LNCaP clone FGC (cell line): ENCODE results near the gene KIF6.

Experiments used
- DNase-seq: peaks from one replicate; pipeline ENCODE4 v3.0.0-alpha.2; 2011; ENCODE audit warnings: low read depth
- H3K4me3 ChIP-seq: 2 replicates; pipeline ENCODE4 v1.5.1; 2011; ENCODE audit warnings: mild to moderate bottlenecking, low read depth, low read length, control low read depth
- CTCF ChIP-seq: IDR thresholded peaks from 2 replicates; pipeline ENCODE4 v1.5.1; 2012; ENCODE audit warnings: mild to moderate bottlenecking; ENCODE audit not compliant: control insufficient read depth, insufficient read depth; ENCODE audit errors: extremely low read depth

KIF6 gene

GRCh38 chr6:39328066-39328465 is 397.1 kb downstream of the KIF6 start:
- no peak overlapping the region for H3K4me3 ChIP-seq
- DNase-seq: no peak
- no peak for TF ChIP-seq CTCF

- TF ChIP-seq CTCF: no peak
- DNase-seq: no peak
- no peak overlapping the region for H3K4me3 ChIP-seq
Observed at GRCh38 chr6:39327507-39327906, 397.7 kb downstream of the KIF6 start.

GRCh38 chr6:39322306-39322850 is 402.8 kb downstream of the KIF6 start, which contains the start of gene KCNK16:
TSS of gene KCNK16 (minus strand) at chr6:39322702. CDS start at chr6:39322540, 162 bp downstream.
- no peak for DNase-seq
- TF ChIP-seq CTCF: no peak

GRCh38 chr6:39321761-39322160 is 403.4 kb downstream of the KIF6 start:
- DNase-seq: no peak
- no peak for TF ChIP-seq CTCF
- no peak overlapping the region for H3K4me3 ChIP-seq

More at GRCh38 chr6:39322306-39322850, 402.8 kb downstream of the KIF6 start, which contains the start of gene KCNK16:
- no peak within 1 kb of the TSS for H3K4me3 ChIP-seq

- no peak for TF ChIP-seq CTCF
- no peak for DNase-seq
- H3K4me3 ChIP-seq: no peak overlapping the region
Observed at GRCh38 chr6:39320363-39320984, 404.7 kb downstream of the KIF6 start.

GRCh38 chr6:39319621-39320362 is 405.4 kb downstream of the KIF6 start:
- no peak for TF ChIP-seq CTCF

More at GRCh38 chr6:39319621-39320362, 405.4 kb downstream of the KIF6 start:
- no peak for DNase-seq
- no peak overlapping the region for H3K4me3 ChIP-seq
